Endodermal cell (in vitro differentiated cells): ENCODE data around the gene MAP7D3. TPM values are rescaled to one million over a fixed set of nuclear protein-coding genes. Genes with fewer than 3 reads are reported as not detected.

Source experiments
- DNase-seq: peaks from one replicate; pipeline ENCODE4 v3.0.0-alpha.2; 2017
- H3K27ac ChIP-seq: 2 replicates; pipeline ENCODE4 v1.5.1; 2013; ENCODE audit warnings: mild to moderate bottlenecking, low read depth, low read length, moderate library complexity
- H3K27me3 ChIP-seq: 2 replicates; pipeline ENCODE4 v1.6.1; 2013; ENCODE audit warnings: mild to moderate bottlenecking, low read length, moderate library complexity; ENCODE audit not compliant: insufficient read depth, control insufficient read depth, poor library complexity, severe bottlenecking
- H3K36me3 ChIP-seq: 2 replicates; pipeline ENCODE4 v1.7.0; 2013; ENCODE audit warnings: mild to moderate bottlenecking, low read length, moderate library complexity; ENCODE audit not compliant: control insufficient read depth, insufficient read depth
- H3K4me1 ChIP-seq: one replicate; pipeline ENCODE4 v1.7.0; 2013; ENCODE audit warnings: low read length; ENCODE audit not compliant: control insufficient read depth, insufficient read depth
- H3K4me3 ChIP-seq: 2 replicates; pipeline ENCODE4 v1.5.1; 2013; ENCODE audit warnings: mild to moderate bottlenecking, low read length, moderate library complexity
- H3K9ac ChIP-seq: 2 replicates; pipeline ENCODE4 v1.6.1; 2013; ENCODE audit warnings: mild to moderate bottlenecking, low read length, moderate library complexity; ENCODE audit not compliant: poor library complexity, severe bottlenecking; ENCODE audit errors: extremely low read depth
- H3K9me3 ChIP-seq: 2 replicates; pipeline ENCODE4 v1.6.1; 2013; ENCODE audit warnings: mild to moderate bottlenecking, low read length, moderate library complexity; ENCODE audit not compliant: control insufficient read depth
- H3K27ac Mint-ChIP-seq: 2 replicates; pipeline ENCODE4 v1.8.0; 2020; ENCODE audit warnings: mixed read lengths
- H3K27me3 Mint-ChIP-seq: 2 replicates; pipeline ENCODE4 v1.8.0; 2021; ENCODE audit warnings: mild to moderate bottlenecking, mixed read lengths; ENCODE audit not compliant: insufficient read depth
- H3K36me3 Mint-ChIP-seq: 2 replicates; pipeline ENCODE4 v1.8.0; 2020; ENCODE audit warnings: low read depth, mixed read lengths
- H3K4me1 Mint-ChIP-seq: 2 replicates; pipeline ENCODE4 v1.8.0; 2020; ENCODE audit warnings: mixed read lengths
- H3K4me3 Mint-ChIP-seq: 2 replicates; pipeline ENCODE4 v1.8.0; 2020; ENCODE audit warnings: mild to moderate bottlenecking, moderate library complexity, mixed read lengths
- H3K9me3 Mint-ChIP-seq: 2 replicates; pipeline ENCODE4 v1.8.0; 2020; ENCODE audit warnings: mild to moderate bottlenecking, mixed read lengths
- WGBS, 2 experiments: methylation state at CpG; one replicate each; pipeline versions ENCODE4 v1.1.5 to v1.1.7; 2013; ENCODE audit warnings: missing lambda C conversion rate in 2 of 2, mixed read lengths in 1 of 2; ENCODE audit not compliant: insufficient coverage in 1 of 2, insufficient read length in 1 of 2; 5-methylcytosine and 5-hydroxymethylcytosine counted together
- total RNA-seq, 2 donors: library from RNA; stranded (reverse); fragmentation: NEBNext Ultra II Directional in 1 of 2; extraction: Animal tissue kit (Norgen Biotek cat#: 25700) in 1 of 2; gene quantifications; 2 replicates in 1 of 2; 3 replicates in 1 of 2; pipeline ENCODE4 v1.2.1, GENCODE V29; 2021
- TF ChIP-seq, protein P1 (sequence below): fragments of 200-600 bp; sonication (generic); conservative IDR thresholded peaks from 2 replicates; pipeline ENCODE4 v1.5.0; 2021; ENCODE audit warnings: antibody characterized with exemption, mild to moderate bottlenecking

The MAP7D3 gene
- total RNA-seq, 2 donors from 2014 or later, result 12.3 to 14.2 TPM

GRCh38 chrX:136166221-136166855, 84.9 kb downstream of the MAP7D3 start:
- DNase-seq, result no peak
- 88 to 92% methylated on average over 2 to 8 of the region's 8 CpGs for WGBS, 2 experiments

GRCh38 chrX:136165406-136165805, 85.8 kb downstream of the MAP7D3 start:
- Histone ChIP-seq H3K27ac (no peak overlapping the region), H3K9me3 (no peaks in the 10 kb centered on the region), H3K4me3 (no peak overlapping the region), H3K27me3 (no peaks in the 10 kb centered on the region), H3K9ac (no peak overlapping the region), H3K36me3 (no peaks in the 10 kb centered on the region), H3K4me1 (peaks cover 9% of the 10 kb centered on the region)
- H3K27ac Mint-ChIP-seq, result no peak overlapping the region
- no peaks in the 10 kb centered on the region for H3K36me3 Mint-ChIP-seq
- H3K27me3 Mint-ChIP-seq, result no peaks in the 10 kb centered on the region
- H3K4me3 Mint-ChIP-seq, result no peak overlapping the region
- peaks cover 7% of the 10 kb centered on the region for H3K4me1 Mint-ChIP-seq
- TF ChIP-seq, protein P1, sequence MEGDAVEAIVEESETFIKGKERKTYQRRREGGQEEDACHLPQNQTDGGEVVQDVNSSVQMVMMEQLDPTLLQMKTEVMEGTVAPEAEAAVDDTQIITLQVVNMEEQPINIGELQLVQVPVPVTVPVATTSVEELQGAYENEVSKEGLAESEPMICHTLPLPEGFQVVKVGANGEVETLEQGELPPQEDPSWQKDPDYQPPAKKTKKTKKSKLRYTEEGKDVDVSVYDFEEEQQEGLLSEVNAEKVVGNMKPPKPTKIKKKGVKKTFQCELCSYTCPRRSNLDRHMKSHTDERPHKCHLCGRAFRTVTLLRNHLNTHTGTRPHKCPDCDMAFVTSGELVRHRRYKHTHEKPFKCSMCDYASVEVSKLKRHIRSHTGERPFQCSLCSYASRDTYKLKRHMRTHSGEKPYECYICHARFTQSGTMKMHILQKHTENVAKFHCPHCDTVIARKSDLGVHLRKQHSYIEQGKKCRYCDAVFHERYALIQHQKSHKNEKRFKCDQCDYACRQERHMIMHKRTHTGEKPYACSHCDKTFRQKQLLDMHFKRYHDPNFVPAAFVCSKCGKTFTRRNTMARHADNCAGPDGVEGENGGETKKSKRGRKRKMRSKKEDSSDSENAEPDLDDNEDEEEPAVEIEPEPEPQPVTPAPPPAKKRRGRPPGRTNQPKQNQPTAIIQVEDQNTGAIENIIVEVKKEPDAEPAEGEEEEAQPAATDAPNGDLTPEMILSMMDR, result no peak
- WGBS, 2 experiments, result 44% methylated on average over 3 of the region's 3 CpGs; no CpG with 5 or more reads in 1 of the 2 experiments
- peaks cover 55% of the 10 kb centered on the region for H3K9me3 Mint-ChIP-seq
- no peak for DNase-seq

More at GRCh38 chrX:136166221-136166855, 84.9 kb downstream of the MAP7D3 start:
- no peaks in the 10 kb centered on the region for H3K9me3 ChIP-seq
- no peak overlapping the region for H3K4me3 Mint-ChIP-seq
- H3K4me3 ChIP-seq, result no peak overlapping the region
- no peaks in the 10 kb centered on the region for H3K36me3 Mint-ChIP-seq
- H3K36me3 ChIP-seq, result no peaks in the 10 kb centered on the region
- H3K27me3 Mint-ChIP-seq, result no peaks in the 10 kb centered on the region
- no peak overlapping the region for H3K27ac Mint-ChIP-seq
- H3K9ac ChIP-seq, result no peak overlapping the region
- no peak overlapping the region for H3K27ac ChIP-seq
- TF ChIP-seq, protein P1, result peak; percentile 49
- peaks cover 7% of the 10 kb centered on the region for H3K4me1 Mint-ChIP-seq
- H3K9me3 Mint-ChIP-seq, result peaks cover 55% of the 10 kb centered on the region
- peaks cover 9% of the 10 kb centered on the region for H3K4me1 ChIP-seq
- H3K27me3 ChIP-seq, result no peaks in the 10 kb centered on the region

GRCh38 chrX:136163689-136164088, 87.5 kb downstream of the MAP7D3 start:
- no peak for DNase-seq
- H3K9me3 ChIP-seq, result no peaks in the 10 kb centered on the region
- no peaks in the 10 kb centered on the region for H3K36me3 ChIP-seq
- 100% methylated on average over 1 of the region's 1 CpG; no CpG with 5 or more reads in 1 of the 2 experiments for WGBS, 2 experiments
- Mint-ChIP-seq H3K27me3 (no peaks in the 10 kb centered on the region), H3K36me3 (no peaks in the 10 kb centered on the region), H3K4me3 (no peak overlapping the region), H3K4me1 (peaks cover 10% of the 10 kb centered on the region), H3K27ac (no peak overlapping the region), H3K9me3 (peaks cover 65% of the 10 kb centered on the region)
- no peak overlapping the region for H3K27ac ChIP-seq
- no peak overlapping the region for H3K4me3 ChIP-seq
- peaks cover 9% of the 10 kb centered on the region for H3K4me1 ChIP-seq
- TF ChIP-seq, protein P1, result no peak
- no peaks in the 10 kb centered on the region for H3K27me3 ChIP-seq
- H3K9ac ChIP-seq, result no peak overlapping the region

Other genes starting within 250 kb of the MAP7D3 start
- 10 to 100 TPM in 1 of 2 donors, 1 to 10 TPM in 1; 3.7 to 19.3 TPM for gene FHL1, start 103.9 kb downstream of the MAP7D3 start, total RNA-seq
- gene ADGRG4, start 49.6 kb upstream of the MAP7D3 start, total RNA-seq, result not detected
- not detected for gene BRS3, start 236.5 kb upstream of the MAP7D3 start, total RNA-seq
- 10 to 100 TPM; 61.1 to 75.5 TPM for gene HTATSF1, start 246.2 kb upstream of the MAP7D3 start, total RNA-seq